Duodenal mucosa (tissue), 2 donors: ENCODE results near the gene HLA-DQA2.
"Not testable (repeated sequence)": the region's sequence is repeated elsewhere in the genome, so short reads cannot be mapped to it uniquely, and the experiment has no call there.

ENCODE experiments used
- H3K27ac ChIP-seq: one replicate; pipeline ENCODE4 v1.7.0; 2013; ENCODE audit warnings: low read depth, low read length
- H3K27me3 ChIP-seq, 2 donors: one replicate each; pipeline ENCODE4 v1.7.0; 2013; ENCODE audit warnings: low read length in 2 of 2, control low read depth in 1 of 2; ENCODE audit not compliant: insufficient read depth in 2 of 2, control insufficient read depth in 1 of 2
- H3K36me3 ChIP-seq, 2 donors: one replicate each; pipeline ENCODE4 v1.7.0; 2013; ENCODE audit warnings: low read length in 2 of 2, control low read depth in 1 of 2; ENCODE audit not compliant: insufficient read depth in 2 of 2, control insufficient read depth in 1 of 2
- H3K4me1 ChIP-seq, 2 donors: one replicate each; pipeline ENCODE4 v1.7.0; 2013; ENCODE audit warnings: low read length in 2 of 2, control low read depth in 1 of 2; ENCODE audit not compliant: insufficient read depth in 2 of 2, control insufficient read depth in 1 of 2
- H3K4me3 ChIP-seq, 2 donors: one replicate each; pipeline ENCODE4 v1.7.0; 2013; ENCODE audit warnings: low read length in 2 of 2, low read depth in 1 of 2
- H3K9ac ChIP-seq, 2 donors: one replicate each; pipeline ENCODE4 v1.7.0; 2013; ENCODE audit warnings: low read length in 2 of 2, low read depth in 1 of 2
- H3K9me3 ChIP-seq, 2 donors: one replicate each; pipeline ENCODE4 v1.7.0; 2013; ENCODE audit warnings: low read length in 2 of 2, control low read depth in 1 of 2; ENCODE audit not compliant: control insufficient read depth in 1 of 2

HLA-DQA2 gene

DNA sequence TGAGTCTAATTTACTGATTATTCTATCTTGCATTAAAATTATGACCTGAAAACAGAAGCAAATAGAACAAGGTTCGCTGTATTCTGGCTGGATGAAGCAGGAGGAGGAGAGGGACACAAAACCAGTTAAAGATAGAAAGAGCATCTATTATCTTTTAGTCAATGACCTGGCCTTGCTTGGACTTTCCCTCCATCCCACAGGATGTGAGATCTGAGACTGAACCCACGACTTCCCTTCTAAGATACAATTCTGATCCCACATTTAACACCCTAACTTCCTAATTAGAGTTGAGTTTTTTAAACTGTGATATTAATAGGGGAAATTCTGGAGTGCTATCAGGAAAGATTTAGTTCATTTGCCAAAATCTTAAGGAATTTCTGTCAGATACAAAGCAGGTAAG is 3.1 kb upstream of the HLA-DQA2 start:
- Histone ChIP-seq H3K27me3 (peaks cover 3 to 17% of the 10 kb centered on the region in 2 donors), H3K9me3 (no peaks in the 10 kb centered on the region), H3K9ac (no peak overlapping the region), H3K4me3 (no peak overlapping the region), H3K36me3 (no peaks in the 10 kb centered on the region), H3K27ac (no peak overlapping the region), H3K4me1 (no peaks in the 10 kb centered on the region)

DNA sequence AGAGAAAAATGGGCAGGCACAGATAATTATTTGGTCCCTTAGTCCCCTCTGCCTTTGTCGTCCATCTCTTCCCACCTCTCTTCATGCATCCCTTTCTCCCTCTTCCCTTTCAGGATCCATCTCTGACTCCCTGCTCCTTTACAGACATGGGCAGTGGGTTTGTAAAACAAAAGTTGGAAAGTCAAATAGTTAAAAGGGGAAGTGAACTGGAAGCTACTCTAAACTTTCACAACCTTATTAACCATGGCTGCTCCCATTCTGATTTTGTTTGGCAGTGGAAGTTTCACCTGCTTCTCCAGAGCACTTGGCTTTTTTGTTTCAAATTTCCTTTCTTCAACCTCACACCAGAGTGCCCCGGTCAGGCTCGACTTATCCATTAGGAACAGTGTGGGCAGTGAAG is 1.2 kb downstream of the HLA-DQA2 start:
- Histone ChIP-seq H3K9ac (no peak overlapping the region), H3K27me3 (peaks cover 5 to 13% of the 10 kb centered on the region in 2 donors), H3K9me3 (no peaks in the 10 kb centered on the region), H3K27ac (no peak overlapping the region), H3K36me3 (no peaks in the 10 kb centered on the region), H3K4me3 (no peak overlapping the region), H3K4me1 (no peaks in the 10 kb centered on the region)

DNA sequence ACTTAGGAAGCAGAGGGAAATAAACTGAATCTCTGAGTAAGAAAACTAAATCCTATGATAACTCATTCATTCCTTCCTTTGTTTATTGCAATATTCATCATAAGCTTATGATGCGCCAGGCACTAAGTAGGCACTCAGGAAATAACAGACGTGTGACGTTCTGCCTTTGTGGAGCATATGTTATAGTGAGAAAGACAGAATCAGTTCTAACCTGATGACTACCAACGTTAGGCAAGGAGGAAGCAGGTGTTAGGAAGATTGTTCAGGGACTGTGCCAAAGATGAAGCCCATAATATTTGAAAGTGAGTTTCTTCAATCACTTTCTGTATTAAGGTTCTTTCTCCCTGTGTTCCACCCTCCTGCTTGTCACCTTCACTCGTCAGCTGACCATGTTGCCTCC is 3.6 kb downstream of the HLA-DQA2 start:
- H3K36me3 ChIP-seq, result no peaks in the 10 kb centered on the region
- H3K9me3 ChIP-seq, result no peaks in the 10 kb centered on the region
- no peaks in the 10 kb centered on the region for H3K4me1 ChIP-seq
- peaks cover 3 to 11% of the 10 kb centered on the region in 2 donors for H3K27me3 ChIP-seq
- no peak overlapping the region for H3K9ac ChIP-seq
- no peak overlapping the region for H3K27ac ChIP-seq
- H3K4me3 ChIP-seq, result no peak overlapping the region

DNA sequence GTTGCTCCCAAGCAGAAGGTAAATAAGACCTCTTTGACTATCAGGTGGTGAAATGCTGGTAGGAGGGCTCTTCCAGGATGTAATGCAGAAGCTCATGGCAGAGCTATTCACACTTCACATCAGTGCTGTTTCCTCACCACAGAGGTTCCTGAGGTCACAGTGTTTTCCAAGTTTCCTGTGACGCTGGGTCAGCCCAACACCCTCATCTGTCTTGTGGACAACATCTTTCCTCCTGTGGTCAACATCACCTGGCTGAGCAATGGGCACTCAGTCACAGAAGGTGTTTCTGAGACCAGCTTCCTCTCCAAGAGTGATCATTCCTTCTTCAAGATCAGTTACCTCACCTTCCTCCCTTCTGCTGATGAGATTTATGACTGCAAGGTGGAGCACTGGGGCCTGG is 4.5 kb downstream of the HLA-DQA2 start:
- H3K27me3 ChIP-seq, result peaks cover 3 to 14% of the 10 kb centered on the region in 2 donors
- not testable (repeated sequence) for H3K36me3 ChIP-seq, H3K4me1 ChIP-seq, H3K9me3 ChIP-seq, H3K27ac ChIP-seq, H3K4me3 ChIP-seq, H3K9ac ChIP-seq

DNA sequence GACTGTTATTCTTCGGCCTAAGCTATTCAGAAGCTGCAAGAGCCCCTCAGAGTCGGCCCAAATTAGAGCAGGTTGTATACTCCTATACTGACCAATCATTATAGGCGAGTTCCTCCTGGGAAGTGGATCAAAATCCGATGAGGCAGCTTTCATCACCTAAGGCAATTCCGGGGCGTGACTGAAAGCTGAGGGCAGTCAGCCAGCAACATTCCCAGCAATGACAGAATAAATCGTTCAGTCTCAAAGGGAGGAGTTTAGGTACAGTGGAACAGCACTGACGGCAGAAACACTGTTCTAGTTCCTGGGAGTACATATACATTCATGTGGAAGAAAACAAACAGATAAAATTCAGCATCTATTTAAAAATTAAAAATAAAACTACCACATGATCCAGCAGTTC is 11.4 kb downstream of the HLA-DQA2 start:
- Histone ChIP-seq H3K4me3 (no peak overlapping the region), H3K27ac (no peak overlapping the region)

DNA sequence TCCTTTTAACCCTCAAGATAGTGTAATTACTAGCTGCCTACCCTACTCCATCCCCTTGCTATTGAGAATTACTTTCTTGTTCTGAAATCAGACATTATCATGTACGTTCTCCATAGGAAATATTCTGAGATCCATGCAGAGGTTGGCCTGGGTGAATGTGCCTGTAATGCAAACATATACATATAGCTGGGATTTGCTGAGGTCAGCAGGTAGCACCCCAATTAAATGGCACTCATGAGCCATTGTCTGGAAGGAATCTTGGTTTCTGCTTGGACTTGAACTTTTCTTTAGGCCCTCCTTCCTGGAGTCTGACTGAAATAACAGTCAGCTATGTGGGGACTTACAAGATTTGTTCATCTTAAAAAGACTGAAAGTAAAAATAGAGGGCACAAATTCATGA is 18.5 kb downstream of the HLA-DQA2 start:
- H3K9me3 ChIP-seq, result no peaks in the 10 kb centered on the region
- H3K36me3 ChIP-seq, result no peaks in the 10 kb centered on the region
- peaks cover 8 to 11% of the 10 kb centered on the region in 2 donors for H3K27me3 ChIP-seq
- H3K9ac ChIP-seq, result no peak overlapping the region
- no peaks in the 10 kb centered on the region for H3K4me1 ChIP-seq
- H3K4me3 ChIP-seq, result no peak overlapping the region
- no peak overlapping the region for H3K27ac ChIP-seq

More for the DNA sequence above, 11.4 kb downstream of the HLA-DQA2 start:
- Histone ChIP-seq H3K9me3 (no peaks in the 10 kb centered on the region), H3K4me1 (no peaks in the 10 kb centered on the region), H3K27me3 (peaks cover 9 to 11% of the 10 kb centered on the region in 2 donors), H3K36me3 (no peaks in the 10 kb centered on the region), H3K9ac (no peak overlapping the region)

DNA sequence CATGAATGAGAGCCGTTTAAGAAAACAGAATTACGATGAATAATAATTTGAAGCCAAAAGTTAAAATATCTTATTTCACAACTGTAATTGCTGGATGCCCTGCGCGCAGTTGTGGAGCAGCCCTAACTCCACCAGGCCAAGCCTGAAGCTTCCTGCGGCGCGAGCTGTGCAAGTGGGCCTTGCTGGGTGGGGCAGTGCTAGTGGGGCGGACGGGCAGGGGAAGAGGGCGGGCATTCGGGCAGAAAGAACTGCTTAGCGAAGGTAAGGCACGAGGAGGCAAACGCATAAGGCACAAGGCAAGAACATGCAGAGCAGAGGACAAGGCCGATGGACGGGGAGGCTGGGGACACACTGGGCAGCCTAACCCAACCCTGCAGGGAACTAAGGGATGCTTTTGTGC is 19.9 kb downstream of the HLA-DQA2 start:
- Histone ChIP-seq H3K4me1 (no peaks in the 10 kb centered on the region), H3K4me3 (no peak overlapping the region), H3K27me3 (peaks cover 0 to 11% of the 10 kb centered on the region in 2 donors), H3K36me3 (no peaks in the 10 kb centered on the region), H3K9me3 (no peaks in the 10 kb centered on the region), H3K27ac (no peak overlapping the region), H3K9ac (no peak overlapping the region)

DNA sequence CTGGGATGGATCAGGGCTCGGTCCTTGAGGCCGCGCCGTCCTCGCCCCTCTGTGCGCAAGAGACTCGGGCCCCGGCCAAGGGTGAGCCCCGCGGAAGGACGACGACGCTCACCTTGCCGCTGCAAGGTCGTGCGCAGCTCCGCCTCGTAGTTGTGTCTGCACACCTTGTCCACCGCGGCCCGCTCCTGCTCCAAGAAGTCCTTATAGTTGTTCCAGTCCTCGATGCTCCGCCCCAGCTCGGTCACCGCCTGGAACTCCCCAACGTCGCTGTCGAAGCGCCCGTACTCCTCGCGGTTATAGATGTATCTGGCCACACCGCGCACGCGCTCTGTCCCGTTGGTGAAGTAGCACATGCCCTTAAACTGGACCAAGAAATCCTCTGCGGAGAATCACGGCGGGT is 20.4 kb downstream of the HLA-DQA2 start:
- Histone ChIP-seq H3K27ac (no peak overlapping the region), H3K9me3 (no peaks in the 10 kb centered on the region), H3K27me3 (peaks cover under 1 to 11% of the 10 kb centered on the region in 2 donors), H3K9ac (no peak overlapping the region), H3K4me3 (no peak overlapping the region), H3K36me3 (no peaks in the 10 kb centered on the region), H3K4me1 (no peaks in the 10 kb centered on the region)

DNA sequence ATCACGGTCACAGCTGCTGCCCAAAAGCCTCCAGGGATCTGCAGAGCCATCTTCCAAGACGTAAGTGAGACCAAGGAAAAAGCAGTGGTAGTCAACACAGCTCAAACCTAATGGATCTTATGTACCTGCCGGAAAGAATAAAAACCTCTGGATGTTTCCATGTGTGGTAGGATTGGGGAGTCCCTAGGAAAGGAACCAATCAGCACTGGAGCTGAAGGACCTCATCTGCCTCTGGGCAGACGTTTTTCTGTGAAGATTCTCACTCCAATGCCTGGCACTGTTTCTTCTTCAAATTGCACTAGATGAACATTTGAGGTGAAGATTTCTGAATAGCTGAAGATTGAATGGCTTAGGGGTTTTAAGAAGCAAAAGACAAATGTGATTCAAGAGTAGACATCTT is 22.2 kb downstream of the HLA-DQA2 start, which contains the start of gene HLA-DQB2:
Gene HLA-DQB2, minus strand, starts transcription at position 112 of the 400 bp plus-strand sequence. Its CDS starts 62 bp downstream, at position 50.
- H3K9ac ChIP-seq, result no peak within 1 kb of the TSS
- H3K27ac ChIP-seq, result no peak within 1 kb of the TSS
- peaks cover 3 to 11% of the 10 kb centered on the region in 2 donors for H3K27me3 ChIP-seq
- no peak within 1 kb of the TSS for H3K4me3 ChIP-seq
- no peaks in the 10 kb centered on the region for H3K36me3 ChIP-seq
- no peaks in the 10 kb centered on the region for H3K9me3 ChIP-seq
- H3K4me1 ChIP-seq, result no peaks in the 10 kb centered on the region

DNA sequence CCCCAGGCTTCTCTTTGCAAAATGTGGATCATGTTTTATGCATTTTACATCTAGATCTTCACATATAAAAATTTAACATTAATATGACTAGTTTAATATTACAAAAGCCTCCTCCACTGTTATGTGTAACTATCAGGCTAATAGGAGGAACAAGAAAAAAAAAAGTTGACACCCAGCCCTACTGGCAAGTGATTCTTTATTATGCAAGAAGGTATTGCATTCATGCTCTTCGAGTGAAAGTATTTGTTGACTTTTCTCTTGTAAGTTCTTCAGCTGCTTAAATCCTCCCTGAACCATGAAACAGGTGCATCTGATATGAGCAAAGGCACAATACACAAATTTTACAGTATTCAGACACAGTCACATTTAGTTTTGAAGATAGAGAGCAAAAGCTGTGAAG is 22.9 kb downstream of the HLA-DQA2 start:
- Histone ChIP-seq H3K27me3 (peaks cover 3 to 11% of the 10 kb centered on the region in 2 donors), H3K9me3 (no peaks in the 10 kb centered on the region), H3K36me3 (no peaks in the 10 kb centered on the region), H3K27ac (no peak overlapping the region), H3K4me1 (no peaks in the 10 kb centered on the region), H3K4me3 (no peak overlapping the region), H3K9ac (no peak overlapping the region)

DNA sequence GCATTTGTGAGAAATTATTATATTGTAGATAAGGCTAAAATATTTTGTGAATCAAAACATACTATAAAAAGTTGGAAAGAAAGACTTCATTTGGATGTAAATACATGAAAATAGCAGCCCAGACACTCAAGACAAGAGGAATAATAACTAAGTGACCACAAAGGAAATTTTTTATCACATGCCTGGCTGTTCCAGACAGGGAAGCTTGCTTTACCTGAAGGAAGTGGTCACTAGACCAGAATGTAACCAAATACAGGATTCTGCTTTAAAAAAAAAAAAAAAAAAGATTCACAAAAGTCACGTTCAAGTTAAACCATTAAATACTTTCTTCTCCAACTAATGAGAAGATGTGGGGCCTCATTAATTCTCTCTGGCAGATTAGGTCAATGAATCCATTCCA is 31.5 kb downstream of the HLA-DQA2 start:
- H3K4me3 ChIP-seq, result no peak overlapping the region
- H3K4me1 ChIP-seq, result peaks cover 5 to 9% of the 10 kb centered on the region in 2 donors
- no peaks in the 10 kb centered on the region for H3K36me3 ChIP-seq
- peaks cover 3% of the 10 kb centered on the region in 2 donors for H3K27me3 ChIP-seq
- no peak overlapping the region for H3K9ac ChIP-seq
- H3K9me3 ChIP-seq, result no peaks in the 10 kb centered on the region
- no peak overlapping the region for H3K27ac ChIP-seq
